ENCODE data around the gene PEX10.

Gene PEX10

GRCh38 chr1:2404142-2404889 lies 8.0 kb downstream of the PEX10 start:
- no peak for FAIRE-seq

- no peak for FAIRE-seq
These were observed 9.1 kb downstream of the PEX10 start for GRCh38 chr1:2403273-2403672.

- FAIRE-seq, result no peak
These were observed 9.9 kb downstream of the PEX10 start for GRCh38 chr1:2402420-2402819.

- FAIRE-seq, result no peak
These were observed 11.3 kb downstream of the PEX10 start for GRCh38 chr1:2400950-2401649.

DNA sequence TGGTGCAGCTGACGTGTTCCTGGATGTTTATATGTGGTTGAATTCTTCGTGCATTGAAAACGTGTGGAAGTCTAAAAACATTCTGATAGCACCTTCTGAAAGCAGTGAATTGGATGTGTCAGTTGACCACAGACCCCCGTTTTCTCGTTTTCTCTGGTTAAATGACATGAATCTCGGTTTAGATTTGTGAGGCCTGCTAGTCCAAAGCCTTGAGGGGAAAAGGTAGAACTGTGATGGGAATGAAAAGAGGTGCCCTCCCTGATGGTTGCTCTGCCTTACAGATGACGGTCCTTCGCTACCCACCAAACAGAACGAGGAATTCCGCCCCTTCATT lies 11.8 kb downstream of the PEX10 start:
- FAIRE-seq, result no peak

- FAIRE-seq, result no peak
These were observed 12.3 kb downstream of the PEX10 start for GRCh38 chr1:2399890-2400575.

DNA sequence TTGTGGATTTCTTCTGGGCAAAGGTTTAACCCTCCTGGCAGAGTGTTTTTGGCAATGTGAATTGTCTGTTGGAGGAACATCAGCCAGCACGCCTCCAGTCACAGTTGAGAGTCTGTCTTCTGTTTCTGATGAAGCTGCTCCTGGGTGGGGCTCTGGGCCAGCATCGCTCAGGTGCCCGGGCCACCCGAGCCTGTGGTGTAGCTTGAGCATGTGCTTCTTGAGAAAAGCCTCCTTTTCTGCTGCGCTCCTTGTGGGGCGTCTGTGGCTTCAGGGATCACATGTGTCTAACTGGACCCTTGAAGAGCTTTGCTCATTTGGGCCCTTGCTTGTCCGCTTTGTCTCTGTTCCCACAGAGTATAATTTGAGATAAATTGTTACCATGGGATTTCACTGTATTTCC lies 13.5 kb downstream of the PEX10 start:
- no peak for FAIRE-seq

GRCh38 chr1:2397007-2397679 lies 15.2 kb downstream of the PEX10 start:
- FAIRE-seq, result no peak

- FAIRE-seq, result no peak
These were observed 15.9 kb downstream of the PEX10 start for GRCh38 chr1:2396476-2396875.

DNA sequence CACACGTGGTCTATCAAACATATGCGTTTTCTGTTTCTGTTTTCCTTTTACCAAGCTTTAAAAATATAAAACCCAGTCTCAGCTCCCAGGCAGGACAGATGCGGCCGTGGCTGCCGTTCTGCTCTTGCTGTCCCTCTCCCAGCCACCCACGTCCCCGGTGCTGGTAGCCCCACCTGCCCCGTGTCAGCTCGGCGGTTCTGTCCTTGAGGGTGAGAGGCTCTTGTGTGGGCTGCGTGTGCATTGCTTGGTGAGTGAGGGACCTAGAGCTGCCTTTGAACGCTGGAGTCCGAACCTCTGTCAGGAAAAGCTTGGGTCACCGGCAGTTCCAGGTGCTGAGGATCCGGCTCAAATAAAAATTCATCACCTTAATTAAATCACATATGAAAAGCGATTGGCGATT lies 16.3 kb downstream of the PEX10 start:
- FAIRE-seq, result no peak

GRCh38 chr1:2395245-2395644 lies 17.1 kb downstream of the PEX10 start:
- no peak for FAIRE-seq

- FAIRE-seq, result no peak
These were observed 17.6 kb downstream of the PEX10 start for GRCh38 chr1:2394761-2395160.

- no peak for FAIRE-seq
These were observed 18.1 kb downstream of the PEX10 start for GRCh38 chr1:2394220-2394619.

DNA sequence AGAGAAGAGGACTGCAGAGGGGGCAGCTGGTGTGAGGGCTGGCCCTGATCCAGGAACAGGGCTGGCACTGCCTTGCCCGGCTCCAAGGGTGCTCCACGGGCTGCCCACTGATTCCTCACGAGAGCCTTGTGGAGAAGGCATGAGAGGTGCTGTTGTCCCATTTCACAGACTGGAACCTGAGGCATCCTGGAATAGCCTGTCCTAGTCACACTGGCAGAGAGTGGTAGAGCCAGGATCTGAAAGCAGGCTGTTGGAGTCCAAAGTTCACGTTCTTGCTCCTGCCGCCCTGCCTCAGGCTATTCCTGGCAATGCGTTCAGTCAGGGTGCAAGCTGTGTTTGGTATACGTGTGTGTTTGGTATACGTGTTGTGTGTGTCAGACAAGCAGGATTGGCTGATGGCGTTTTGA lies 18.9 kb downstream of the PEX10 start:
- no peak for FAIRE-seq

DNA sequence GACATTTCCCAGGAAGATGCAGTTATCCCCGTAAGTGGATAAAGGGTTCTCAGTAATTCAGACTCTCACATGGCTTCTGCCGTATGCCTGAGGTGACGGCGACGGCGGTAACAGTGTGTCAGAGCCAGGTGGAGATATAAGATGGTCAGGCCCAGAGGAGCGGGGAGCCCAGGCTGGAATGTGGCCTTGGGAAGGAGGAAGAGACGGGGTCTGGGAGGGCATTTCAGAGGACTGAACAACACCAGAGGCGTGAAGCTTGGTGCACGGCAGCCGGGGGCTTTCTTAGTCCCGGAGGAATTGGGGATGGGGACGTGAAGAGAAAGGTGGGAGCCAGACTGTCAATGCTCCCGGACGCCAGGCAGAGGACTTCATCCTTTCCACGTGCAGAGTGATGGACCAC lies 19.7 kb downstream of the PEX10 start:
- no peak for FAIRE-seq

- no peak for FAIRE-seq
These were observed 20.3 kb downstream of the PEX10 start for GRCh38 chr1:2391931-2392509.

DNA sequence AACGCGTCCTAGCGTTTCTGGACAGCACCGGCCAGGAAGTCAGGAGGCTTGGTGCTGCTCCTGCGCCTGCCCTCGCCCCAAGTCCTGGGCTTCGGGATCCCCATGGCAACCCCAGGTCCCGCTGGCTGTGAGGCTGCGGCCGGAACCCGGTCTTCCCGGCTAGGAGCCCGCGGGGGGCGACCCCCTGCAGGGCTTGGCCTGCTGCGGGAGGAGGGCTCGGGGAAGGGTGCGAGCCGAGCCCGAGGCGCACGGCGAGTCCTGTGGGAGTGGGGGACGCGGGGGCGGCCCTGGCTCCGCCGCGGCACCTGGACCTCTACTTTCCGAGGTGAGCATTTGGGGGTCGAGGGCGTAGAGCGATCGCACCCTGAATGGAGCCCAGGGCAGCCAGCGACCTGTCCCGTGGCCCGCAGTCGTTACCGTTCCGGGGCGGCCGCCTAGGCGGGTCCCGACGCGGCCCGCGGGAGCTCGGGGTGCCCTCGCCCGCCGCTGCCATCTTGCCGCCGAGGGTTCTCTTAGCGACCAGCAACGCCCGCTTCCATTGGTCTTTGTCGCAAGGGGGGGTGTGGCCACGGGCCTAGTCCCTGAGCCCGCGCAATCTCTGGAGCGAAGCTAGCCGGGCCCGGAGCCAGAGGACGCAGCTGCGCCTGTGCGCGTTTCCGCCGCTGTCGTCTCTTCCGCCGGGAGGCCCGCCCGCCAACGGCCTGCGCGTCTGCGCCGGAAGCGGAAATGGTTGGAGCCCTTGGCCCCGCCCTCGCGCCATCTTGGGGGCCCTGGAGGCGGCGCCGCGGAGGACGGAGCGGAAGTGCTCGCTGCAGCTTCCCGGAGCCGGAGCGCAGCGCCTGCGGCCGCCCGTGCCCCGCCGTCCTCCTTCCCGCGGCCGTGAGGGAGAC lies 21.1 kb downstream of the PEX10 start, which contains the start of the genes MORN1 and RER1:
Gene MORN1 (minus strand): TSS at position 514 of the 890 bp plus-strand sequence. CDS start 21 bp downstream, at position 493.
Gene RER1 (plus strand): TSS at position 801 of the 890 bp plus-strand sequence. CDS start 3,950 bp downstream, outside the sequence.
- peak; percentile 76 for FAIRE-seq

DNA sequence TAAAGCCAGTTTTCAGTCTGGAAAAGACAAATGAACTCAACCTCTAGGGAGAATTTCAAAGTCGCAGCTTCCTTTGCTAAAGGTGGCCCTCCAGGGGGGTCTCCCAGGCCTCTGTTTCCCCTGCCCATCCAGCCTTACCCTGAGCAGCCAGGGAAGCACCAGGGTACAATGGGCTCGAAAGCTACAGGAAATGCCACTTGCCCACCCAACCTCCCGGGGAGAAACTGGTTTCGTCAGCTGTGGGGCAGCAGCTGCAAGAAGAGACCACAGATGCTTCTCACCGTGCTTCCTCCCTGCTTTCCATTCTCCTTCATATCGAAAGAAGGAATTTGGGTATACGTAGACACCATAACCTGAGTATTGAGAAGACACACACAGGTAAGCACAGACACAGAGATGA lies 22.7 kb downstream of the PEX10 start:
- FAIRE-seq, result no peak

DNA sequence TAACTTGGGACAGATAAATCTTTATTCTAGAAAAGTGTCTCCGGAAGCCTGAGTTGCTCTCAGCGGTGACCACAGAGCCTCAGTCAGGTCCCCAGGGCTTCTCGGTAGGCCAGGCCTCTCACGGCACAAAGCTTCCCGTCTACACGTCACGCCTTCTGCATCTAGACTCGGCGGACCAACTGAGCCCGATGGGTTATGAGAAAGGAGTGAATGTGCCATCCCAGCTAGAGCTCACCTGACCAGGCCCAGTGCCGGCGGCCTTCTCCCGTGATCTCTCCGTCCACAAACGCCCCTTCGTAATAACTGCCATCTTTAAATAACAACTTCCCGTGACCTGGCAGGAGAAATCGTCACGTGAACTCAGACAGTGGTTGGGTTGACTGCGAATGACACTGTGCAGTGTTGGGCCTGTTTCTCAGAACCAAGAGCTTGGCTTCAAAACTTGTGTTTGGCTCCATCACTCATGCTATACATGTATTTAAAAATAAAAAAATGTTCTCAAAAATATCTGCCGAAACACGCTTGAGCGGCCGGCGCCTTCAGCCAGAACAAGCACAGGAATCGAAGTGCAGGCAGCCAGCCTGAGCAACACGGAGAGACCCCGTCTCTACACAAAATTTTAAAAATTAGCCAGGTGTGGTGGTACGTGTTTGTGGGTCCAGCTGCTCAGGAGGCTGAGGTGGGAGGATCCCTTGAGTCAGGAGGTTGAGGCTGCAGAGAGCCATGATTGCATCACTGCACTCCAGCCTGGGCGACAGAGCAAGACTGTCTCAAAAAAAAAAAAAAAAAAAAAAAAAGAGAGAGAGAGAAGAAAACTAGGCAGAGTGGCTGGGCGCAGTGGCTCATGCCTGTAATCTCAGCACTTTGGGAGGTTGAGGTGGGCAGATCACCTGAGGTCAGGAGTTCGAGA lies 24.1 kb downstream of the PEX10 start:
- no peak for FAIRE-seq
